CD1c-positive myeloid dendritic cell (primary cell): ENCODE results near the gene ASB9.
A peak's percentile ranks its signal among the peaks of the same experiment; 100 is the strongest.
"Not testable (repeated sequence)": the region's sequence is repeated elsewhere in the genome, so short reads cannot be mapped to it uniquely, and the experiment has no call there.

Source experiments
- DNase-seq: peaks from one replicate; pipeline ENCODE4 v3.0.0-alpha.2; 2016; ENCODE audit errors: extremely low spot score

ASB9 gene, protein sequence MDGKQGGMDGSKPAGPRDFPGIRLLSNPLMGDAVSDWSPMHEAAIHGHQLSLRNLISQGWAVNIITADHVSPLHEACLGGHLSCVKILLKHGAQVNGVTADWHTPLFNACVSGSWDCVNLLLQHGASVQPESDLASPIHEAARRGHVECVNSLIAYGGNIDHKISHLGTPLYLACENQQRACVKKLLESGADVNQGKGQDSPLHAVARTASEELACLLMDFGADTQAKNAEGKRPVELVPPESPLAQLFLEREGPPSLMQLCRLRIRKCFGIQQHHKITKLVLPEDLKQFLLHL

DNA sequence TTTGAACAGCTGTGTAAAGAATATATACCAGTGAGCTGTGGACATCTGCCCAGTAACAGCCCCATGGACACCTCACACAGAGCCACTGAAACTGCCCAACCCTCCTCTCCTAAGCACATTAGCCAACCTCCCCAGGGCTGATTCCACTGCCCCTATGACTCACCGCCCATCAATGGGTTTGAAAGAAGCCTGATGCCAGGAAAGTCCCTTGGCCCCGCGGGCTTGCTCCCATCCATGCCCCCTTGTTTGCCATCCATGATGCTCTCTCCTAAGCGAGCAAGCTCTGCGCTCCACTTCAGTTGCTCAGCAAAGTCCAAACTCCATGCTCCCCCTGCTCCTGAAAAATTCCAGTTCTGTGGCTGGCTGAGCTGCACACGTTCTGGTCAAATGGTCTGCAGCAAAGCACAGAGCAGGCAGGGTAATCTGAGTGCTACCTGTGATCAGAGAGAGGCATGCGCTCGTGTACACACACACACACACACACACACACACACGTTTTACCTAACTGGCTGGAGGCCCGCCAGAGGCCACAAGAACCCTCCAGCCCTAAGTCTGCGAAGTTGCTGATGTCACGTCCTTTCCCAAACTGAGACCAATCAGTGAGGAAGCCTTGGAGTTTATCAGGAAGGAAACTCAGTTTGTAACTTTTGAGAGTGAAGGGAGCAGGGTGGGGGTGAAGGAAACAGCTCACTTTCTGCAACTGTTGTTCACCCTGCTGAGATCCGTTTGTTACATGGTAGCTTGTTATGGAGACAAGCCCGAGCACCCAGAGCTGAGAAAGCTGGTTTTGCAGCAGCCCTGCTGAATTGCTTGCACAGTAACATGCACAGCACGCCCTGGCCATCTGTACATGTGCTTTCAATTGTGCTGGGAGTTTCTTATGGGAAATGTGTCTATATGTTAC, at the start of gene ASB9:
ASB9 (minus strand) TSS at position 466 of the 904 bp plus-strand sequence; CDS start at position 257, 209 bp downstream.
- DNase-seq, result no peak

DNA sequence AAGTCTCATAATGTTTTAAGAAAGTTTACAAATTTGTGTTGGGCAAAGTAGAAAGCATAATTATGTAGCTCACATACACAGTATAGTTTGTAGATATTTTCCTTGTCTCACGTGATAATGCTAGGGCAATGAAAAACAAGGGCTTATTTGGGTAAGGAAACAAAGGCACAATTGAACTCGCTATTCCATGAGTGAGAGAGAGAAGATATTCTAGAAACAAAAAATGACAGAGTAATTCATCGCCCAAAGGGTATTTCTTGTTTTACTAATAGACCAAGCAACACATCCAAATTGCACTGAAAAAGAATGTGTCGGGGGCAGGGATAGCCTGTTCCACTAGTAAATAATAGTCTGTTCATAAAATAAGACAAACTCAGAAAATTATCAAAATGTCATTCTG, 49.2 kb upstream of the ASB9 start:
- no peak for DNase-seq

DNA sequence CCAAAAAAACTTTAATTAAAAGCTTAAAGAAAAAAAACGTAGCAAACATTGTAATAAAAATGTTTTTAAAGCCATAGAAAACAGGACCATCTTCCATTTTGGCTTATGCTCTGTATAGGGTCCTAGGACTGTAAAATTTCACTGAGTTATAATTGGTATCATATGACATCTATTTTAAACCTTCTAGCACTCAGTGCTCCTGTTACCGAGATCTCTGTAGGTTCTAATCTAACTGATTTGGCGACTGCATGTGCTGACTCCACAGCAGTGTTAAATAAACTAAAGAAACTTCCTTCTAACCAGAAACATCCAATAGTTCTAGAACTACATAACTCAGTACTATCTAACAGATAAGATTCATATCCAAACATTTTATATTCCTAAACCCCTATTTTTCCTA, 45.6 kb upstream of the ASB9 start, which contains the start of gene ASB11:
ASB11 (minus strand) TSS at position 132 of the 400 bp plus-strand sequence; CDS start at position 97, 35 bp downstream.
- DNase-seq, result no peak

DNA sequence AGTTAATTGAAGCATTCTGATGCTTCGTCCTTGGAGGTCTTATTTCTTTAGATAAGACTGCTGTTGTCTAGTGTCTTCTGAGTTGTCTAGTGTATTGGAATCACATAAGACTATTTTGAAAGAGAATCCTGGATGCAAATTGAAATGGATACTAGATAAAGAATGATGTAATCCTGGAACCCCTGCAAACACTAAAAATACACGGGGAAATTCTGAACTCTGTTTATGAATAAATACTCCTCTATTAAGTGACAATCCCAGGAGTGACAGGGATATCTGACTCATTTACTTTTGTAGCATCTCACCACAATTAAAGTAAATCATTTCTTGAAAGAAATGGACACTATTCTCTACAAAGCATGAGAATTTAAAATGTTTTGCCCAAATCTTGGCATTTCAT, 44.6 kb upstream of the ASB9 start:
- DNase-seq, result no peak

DNA sequence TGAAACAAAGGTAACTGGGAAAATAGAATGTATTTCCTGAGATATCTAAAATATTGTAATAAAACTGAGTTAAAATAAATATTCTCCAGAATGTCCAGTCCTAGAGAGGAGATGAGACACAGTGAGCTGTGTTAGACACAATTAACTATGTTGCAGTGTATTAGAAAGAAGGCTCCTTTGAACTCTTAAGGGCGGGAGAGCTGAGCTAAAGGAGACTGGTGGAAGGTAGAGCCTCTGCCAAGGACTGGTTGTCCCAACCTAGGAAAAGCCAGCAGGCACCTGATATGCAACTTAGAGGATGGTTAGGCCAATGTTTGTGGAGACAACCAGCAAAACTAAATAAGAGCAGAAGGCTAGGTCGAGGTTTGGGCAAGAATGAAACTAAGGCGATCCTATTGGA, 41.2 kb upstream of the ASB9 start:
- no peak for DNase-seq

DNA sequence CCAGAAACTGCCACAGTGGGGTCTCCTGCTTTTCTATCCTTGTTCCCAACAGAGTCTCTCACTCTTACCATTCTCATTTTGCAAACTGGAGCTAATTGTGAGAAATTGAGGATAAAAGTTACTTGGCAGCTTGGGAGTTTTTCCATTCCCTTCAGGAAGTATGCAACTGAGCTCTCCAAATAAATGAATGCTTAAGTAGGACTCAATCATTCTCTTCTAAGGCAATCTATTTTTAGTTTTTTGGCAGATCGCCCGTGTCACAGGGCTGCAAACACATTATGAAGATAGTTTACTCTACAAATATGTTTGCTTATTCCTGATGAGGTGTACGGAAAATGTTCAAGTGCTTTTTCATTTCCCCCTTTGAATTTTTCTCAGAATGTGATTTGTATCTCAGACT, 40.2 kb upstream of the ASB9 start:
- DNase-seq, result no peak

DNA sequence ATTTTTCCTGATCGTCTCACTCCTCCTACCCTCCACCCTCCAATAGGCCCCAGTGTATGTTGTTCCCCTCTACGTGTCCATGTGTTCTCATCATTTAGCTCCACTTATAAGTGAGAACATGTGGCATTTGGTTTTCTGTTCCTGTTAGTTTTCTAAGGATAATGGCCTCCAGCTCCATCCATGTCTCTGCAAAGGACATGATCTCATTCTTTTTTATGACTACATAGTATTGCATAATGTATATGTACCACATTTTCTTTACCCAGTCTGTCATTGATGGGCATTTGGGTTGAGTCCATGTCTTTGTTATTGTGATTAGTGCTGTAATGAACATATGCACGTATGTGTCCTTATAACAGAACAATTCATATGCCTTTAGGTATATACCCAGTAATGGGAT, 36.0 kb upstream of the ASB9 start:
- DNase-seq, result not testable (repeated sequence)

DNA sequence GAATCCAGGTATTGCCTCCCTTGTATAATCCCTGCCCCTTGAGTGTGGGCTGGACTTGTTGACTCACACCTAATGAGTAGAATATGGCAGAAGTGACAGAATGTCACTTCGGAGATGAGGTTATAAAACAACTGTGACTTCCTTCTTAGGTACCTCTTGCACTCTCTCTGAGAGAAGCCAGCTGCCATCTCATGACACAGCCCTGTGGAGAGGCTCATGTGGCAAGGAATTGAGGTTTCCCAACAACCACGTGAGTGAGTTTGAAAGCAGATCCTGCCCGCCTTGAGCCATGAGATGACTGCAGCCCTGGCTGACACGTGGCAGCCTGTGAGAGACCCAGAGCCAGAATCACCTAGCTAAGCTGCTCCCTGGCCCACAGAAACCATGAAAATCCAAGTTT, 32.0 kb upstream of the ASB9 start:
- DNase-seq, result peak; percentile 72

DNA sequence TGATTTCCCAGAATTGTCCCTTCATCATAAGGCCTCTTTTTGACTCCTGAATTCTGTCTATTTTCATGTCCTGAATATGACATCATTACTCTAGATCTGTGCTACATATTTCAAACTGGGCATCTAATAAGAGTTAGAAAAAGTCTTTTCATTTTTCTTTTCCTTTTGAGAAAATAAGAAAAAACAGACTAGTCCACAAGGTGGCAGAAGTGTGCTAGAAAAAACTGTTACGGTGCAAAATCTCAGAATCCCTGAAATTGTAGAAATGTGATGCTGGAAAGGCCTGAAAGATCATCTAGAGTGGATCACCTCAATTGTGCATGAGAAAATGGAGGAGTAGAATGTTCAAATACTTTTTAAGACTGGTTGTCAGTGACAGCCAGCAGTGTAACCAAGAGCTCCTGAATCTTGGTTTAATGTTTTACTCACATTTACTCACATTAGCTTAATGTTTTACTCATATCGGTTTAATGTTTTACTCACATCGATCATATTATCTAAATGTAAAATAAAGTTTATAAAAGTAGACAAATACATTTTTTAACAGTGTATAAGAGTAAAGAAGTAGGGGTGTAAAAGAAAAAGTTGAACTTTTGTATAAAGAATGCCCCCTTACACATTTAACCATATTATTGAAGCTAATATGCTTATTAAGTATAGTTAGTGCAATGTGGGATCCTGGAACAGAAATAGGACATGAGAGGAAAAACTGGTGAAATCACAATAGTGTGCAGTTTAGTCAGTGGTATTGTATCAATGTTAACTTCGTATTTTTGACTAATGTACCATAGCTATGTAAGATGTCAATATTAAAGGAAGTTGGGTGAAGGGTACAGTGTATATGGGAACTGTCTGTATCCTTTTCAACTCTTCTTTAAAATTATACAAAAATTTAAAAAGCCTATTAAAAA, 30.3 kb upstream of the ASB9 start:
- DNase-seq, result peak; percentile 27

DNA sequence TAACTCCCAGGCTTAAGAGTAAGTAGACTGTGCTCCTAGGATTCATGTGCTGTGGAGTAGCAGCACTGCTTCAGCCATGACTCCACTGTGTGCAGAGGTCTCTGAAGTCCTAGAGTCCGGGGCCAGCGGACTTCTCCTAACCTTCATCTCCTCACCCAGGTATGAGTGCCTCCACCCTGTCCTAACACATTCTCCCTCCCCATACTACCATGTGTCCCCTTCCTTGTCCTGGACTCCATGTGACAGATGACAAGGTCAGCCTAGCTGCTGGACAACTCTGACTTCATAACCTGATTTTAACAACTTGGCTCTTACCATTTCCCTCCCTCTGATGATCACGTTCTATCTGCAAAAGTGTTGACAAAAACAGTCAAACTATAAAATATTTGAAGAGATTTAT, 28.9 kb upstream of the ASB9 start:
- DNase-seq, result no peak

DNA sequence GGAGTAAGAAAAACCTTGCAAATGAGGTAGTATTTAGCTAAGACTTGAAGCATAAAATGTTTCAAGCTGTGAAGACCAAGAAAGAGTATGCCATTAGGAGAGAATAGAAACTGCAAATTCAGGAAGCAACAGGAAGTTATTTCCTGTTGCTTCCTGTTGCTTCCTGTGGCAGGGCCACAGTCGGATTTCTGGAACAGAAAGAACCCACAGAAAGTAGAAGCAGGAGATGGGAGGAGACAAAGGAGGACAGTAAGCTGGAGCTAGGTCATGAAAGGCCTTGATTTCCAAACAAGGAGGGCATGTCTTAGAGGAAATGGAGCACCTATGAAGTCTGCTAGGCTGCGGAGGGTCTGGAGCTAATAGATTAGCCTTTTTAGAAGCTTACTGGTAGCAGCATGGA, 28.3 kb upstream of the ASB9 start:
- no peak for DNase-seq

DNA sequence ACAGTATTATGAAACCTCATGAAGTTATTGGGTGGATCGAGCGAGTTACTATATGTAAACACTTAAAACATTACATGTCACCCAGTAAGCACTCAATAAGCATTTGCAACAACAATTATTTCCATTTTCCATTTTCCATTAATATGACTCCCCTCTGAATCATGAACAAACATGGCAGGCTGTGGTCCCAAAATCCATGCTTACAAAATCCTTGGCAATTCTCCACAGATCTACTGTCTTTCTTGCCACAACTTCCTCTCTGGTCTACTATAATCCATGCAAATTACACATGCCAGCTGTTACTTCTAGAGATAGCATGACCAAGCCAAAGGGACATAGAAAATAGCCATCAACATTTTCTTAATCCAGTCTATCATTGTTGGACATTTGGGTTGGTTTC, 23.6 kb upstream of the ASB9 start:
- DNase-seq, result no peak

DNA sequence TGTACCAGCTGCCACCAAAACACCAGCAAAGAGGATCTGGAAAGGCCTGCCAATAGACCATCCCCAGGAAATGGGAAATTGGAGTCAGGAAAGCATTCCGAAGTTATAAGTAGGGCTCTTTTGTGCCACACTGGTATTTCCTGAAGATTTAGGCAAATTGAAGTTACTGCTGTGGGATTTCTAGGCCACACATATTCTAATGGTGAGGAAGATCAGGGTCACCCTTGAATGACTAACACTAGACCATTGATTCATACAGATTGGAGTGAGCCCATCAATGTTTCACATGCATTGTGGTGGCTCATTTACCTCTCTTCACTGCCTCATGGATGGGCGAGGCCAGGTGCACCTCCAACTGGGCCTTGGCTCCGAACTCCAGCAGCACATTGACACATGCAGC, 23.0 kb upstream of the ASB9 start:
- no peak for DNase-seq

DNA sequence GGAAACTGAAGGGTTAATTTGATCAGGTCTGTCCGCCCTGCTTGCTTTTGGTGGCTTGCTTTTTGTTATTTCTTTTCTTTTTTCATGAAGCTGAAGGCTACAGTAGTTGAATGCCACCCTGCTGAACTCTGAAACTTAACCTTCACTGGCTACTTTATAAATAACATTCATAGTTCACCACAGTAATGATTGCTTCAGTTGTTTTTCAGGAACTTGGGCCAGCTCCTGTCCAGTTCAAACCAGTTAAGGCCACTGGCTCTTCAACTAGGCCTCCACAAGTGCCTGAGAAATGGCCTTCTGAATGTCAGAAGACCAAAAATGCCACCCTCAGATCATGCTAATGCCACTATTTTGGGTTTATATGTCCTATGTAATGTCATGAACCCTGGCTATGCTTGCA, 7.7 kb upstream of the ASB9 start:
- no peak for DNase-seq

DNA sequence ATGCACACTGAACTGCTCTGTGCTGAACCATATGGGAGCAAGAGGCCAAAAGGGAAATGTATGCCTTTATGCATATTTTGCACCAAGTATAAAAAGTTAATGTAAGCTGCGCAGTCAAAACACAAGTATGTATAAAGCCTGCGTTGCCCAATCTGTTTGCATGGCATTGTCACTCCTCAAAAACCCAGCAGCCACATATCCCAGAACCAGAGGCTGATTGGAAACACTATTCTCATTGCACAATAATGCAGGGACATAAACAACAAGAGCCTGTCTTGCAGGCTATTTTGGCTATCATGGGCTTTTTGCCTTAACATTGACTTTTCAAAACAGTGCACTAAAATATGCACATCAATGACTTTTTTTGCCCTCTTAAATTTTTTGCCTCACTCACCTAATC, 5.1 kb upstream of the ASB9 start:
- no peak for DNase-seq

DNA sequence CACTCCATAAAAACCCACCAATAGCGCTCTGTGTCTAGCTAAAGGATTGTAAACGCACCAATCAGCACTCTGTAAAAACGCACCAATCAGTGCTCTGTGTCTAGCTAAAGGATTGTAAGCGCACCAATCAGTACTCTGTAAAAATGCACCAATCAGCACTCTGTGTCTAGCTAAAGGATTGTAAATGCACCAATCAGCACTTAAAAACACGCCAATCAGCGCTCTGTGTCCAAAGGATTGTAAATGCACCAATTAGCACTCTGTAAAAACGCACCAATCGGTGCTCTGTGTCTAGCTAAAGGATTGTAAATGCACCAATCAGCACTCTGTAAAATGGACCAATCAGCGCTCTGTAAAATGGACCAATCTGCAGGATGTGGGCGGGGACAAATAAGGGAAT, 3.4 kb upstream of the ASB9 start:
- not testable (repeated sequence) for DNase-seq

DNA sequence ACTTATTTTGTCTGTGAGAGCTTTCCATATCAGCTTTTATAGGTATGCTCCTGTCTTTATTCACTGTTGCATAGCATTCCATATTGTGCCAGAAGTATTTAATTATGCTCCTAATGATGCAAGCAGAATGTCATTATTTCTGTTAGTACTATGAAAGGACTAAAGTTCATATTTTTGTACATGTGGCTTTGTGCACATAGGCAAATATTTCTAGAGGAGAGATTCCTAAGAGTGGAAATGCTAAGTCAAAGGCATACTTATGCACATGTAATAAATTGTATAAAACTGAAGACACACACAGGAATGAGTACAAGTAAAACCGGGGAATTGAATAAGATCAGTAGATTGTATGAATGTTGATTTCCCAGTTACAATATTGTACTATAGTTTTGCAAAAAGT, 1.9 kb upstream of the ASB9 start:
- DNase-seq, result no peak

DNA sequence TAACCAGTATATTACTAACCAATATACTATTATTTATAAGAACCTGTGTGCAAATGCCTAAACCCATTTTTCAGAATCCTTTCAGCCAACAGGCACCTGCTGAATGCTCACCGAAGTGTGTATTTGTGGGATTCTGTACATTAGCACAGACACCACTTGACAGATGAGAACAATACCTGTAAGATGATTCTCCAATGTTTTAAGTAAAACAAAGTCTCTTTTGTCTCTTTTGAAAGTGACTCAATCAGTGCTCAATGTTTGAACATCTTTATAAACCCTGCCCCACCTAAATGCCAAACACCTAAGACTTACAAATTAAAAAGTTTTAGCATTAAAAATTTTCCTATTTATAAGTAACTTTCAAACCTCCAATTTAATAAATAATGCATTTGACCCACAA, 763 bp downstream of the ASB9 start:
- no peak for DNase-seq

DNA sequence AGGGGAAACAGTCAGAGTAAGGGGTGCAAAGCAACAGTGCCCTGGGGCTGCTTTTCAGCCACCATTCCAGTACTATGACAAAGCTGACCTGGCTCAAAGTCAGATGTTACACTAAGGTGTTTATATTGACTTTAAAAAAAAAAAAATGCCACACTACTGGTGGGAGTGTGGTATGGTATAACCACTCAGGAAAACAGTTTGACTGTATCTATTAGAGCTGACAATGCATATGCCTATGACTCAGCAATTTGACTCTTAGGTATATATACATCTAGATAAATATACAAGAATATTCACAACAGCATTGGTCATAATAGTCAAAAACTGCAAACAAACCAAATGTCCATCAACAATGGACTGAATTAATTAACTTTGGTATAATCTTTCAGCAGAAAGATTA, 15.0 kb downstream of the ASB9 start:
- no peak for DNase-seq

DNA sequence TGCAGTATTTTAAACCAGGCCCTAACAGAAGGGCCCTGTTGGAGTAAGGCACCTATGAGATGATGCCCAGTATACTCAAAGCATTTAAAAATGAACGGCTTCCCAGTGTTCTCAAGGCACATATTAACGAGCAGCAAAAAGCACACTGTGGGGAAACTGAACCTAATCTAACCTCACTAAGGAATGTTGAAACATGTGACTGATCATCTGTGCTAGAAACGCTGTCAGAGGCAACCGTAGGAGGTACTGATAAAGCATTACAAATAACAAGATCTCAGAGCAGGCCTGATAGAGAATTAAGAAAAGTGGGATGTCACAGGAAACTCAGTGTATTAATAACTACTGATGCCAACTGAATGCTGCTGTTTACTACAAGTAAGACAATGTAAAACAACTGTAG, 24.0 kb downstream of the ASB9 start:
- DNase-seq, result no peak

DNA sequence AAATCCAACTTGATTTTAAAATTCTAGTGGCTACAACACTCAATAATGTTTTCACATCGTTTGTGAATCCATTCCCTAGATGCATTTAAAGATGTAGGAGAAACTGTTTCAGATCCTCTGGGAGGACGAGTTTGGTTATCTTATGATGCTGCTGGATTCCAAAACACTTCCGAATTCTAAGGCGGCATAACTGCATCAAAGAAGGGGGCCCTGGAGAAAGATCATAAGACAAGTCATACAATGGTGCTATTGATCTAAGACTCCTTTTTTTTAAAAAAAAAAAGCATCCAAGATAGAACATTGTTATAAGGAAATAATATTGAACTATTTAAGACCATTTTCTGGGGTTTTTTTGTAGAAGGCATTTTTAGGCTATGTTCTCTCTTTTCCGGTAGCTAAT, 25.5 kb downstream of the ASB9 start:
- no peak for DNase-seq
